GM21529 (cell line): ENCODE data around the gene DDX41.
"Not testable (repeated sequence)": the region's sequence is repeated elsewhere in the genome, so short reads cannot be mapped to it uniquely, and the experiment has no call there.

Experiments used
- ATAC-seq: cut with Tn5 transposase; IDR thresholded peaks from one replicate; pipeline ENCODE4 v1.9.1; 2021; ENCODE audit not compliant: unreplicated experiment

The DDX41 gene

DNA sequence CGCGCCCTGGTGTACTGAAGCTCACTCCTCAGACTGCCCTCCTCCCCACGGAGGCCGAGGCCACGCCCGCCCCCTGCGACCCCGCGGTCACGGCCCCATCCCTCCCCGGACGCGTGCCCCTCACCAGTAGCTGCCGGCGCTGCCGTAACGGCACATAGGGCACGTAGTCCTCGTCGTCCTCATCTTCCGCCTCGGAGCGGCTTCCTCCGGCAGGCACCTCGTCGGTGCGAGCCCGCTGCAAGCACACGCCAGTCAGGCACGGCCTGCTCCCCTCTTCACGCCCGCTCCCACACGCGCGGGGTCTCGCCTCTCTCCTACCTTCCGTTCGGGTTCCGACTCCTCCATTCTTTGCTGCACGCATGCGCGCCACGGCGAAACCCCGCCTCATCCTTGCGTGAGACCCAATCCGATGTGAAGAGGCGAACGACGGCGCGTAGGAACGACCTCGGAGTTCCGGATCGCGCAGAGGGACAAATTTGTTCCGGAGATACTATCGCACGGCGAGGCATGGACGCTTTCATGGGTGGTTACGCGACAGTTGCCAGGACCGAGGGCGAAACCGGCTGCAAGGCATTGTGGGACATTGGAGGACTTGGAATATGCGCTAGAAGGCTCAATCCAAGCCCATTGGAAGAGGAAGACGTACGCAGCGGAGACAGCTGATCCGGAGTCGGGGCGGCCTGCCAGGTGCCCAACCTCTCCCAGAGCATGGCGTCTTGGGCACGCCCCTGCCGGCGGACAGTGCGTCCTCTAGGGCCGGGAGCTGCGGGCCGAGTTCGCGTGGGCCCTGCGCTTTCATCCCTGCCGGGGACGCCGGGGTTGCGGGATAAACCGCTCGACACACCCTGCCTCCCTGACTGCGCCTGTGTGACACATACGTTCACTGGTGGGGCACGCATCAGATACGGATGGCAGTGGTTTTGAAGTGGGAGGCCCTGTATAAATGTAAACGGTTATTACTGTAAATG lies at the start of gene DDX41:
Gene DDX41 (minus strand): TSS at position 361 of the 968 bp plus-strand sequence. CDS start 16 bp downstream, at position 345.
- peak; percentile 87 for ATAC-seq

DNA sequence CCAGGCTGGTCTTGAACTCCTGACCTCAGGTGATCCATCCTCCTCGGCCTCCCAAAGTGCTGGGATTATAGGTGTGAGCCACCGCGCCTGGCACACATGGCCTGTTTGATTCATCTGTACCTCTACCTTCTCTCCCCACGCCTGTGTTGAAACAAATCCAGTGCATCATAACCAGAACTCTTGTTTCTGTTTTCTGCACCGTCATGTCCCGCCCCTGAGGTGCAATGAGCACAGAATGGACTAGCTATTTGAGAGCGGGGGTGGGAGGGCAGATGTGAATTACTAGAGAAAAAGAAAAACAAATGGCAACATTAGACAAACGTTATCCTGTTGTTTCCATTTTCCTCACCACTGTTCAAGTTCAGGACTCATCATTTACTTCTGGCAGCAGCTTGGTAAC lies 48.3 kb upstream of the DDX41 start:
- no peak for ATAC-seq

DNA sequence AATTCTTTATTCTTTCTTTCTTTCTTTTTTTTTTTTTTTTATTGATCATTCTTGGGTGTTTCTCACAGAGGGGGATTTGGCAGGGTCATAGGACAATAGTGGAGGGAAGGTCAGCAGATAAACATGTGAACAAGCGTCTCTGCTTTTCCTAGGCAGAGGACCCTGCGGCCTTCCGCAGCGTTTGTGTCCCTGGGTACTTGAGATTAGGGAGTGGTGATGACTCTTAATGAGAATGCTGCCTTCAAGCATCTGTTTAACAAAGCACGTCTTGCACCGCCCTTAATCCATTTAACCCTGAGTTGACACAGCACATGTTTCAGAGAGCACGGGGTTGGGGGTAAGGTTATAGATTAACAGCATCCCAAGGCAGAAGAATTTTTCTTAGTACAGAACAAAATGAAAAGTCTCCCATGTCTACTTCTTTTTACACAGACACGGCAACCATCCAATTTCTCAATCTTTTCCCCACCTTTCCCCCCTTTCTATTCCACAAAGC lies 42.7 kb upstream of the DDX41 start:
- not testable (repeated sequence) for ATAC-seq

DNA sequence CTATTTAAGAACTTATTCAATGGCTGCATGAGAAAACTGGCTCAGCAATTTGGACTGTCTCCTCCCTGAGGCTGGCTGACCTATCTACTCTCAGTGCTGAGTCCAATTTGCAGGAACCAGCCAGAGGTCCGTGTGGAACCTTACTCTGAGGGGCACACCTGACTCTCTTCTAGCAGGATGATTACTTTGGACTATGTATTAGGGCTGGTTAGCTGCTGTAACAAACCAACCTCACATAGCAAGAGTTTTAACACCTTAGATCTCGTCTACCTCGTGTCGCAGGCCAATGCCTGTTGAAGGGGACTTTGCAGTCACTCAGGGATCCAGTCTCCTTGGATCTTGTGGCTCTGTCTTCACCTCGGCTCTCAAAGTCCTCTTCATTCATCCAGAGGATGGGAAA lies 41.0 kb upstream of the DDX41 start:
- no peak for ATAC-seq

DNA sequence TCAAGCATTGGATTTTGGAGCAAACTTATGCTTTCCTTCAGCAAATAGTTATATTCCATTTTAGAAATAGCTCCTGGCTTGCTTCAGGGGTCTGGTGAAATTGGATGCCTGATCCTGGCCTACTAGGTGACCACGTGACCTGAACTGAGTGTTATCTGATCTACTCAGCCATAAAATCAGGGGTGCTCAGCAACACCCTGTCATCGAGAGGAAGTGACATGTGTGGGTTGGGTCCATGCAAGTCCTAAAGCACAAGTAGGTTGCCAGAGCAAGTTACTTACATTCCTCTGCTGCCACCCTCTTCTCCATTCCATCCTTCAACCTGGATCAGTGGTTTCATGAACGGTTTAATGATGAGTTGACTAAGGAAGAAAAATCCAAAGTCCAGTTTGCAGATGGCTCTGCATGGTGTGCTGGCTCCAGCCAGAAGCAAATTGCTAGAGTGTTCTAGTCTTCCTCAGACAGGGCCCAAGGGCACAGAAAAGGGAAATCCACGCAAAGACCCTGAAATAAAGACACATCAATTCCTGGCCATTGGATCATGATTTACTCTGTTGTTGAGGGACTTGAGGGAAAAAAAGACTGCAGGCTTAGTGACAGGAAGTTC lies 40.4 kb upstream of the DDX41 start:
- no peak for ATAC-seq

DNA sequence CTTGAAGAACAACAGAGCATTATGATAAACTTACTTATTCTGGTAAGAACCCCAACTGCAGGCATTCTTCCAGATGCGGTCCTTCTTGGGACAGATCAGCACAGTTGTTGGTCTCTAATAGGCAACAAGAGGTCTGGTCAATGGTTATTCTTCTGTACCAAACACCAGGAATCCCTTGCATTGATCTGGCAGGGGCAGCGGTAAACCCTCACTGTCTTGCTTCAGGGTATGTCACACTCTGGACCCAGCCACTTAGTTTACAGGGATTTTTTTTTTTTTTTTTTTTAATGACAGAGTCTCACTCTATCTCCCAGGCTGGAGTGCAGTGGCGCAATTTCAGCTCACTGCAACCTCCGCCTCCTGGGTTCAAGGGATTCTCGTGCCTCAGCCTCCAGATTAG lies 38.9 kb upstream of the DDX41 start:
- ATAC-seq, result no peak

DNA sequence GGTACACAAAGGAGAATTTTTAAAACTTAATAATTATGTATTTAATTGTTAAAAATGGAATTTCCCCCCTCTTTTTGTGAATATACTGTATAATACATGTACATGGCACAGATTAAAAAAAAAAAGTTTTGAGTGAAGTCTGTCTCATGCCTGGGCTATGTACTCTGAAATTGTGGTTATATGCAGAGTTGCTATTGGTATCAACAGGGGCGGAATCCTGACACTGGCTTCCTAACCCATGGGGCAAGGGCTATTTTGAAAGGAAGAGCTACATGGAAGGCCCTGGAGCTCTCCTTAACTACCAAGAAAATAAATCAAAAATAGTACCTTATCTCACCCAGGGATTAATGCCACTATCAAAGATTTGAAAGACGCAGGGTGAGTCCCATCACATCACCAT lies 38.5 kb upstream of the DDX41 start:
- ATAC-seq, result no peak

DNA sequence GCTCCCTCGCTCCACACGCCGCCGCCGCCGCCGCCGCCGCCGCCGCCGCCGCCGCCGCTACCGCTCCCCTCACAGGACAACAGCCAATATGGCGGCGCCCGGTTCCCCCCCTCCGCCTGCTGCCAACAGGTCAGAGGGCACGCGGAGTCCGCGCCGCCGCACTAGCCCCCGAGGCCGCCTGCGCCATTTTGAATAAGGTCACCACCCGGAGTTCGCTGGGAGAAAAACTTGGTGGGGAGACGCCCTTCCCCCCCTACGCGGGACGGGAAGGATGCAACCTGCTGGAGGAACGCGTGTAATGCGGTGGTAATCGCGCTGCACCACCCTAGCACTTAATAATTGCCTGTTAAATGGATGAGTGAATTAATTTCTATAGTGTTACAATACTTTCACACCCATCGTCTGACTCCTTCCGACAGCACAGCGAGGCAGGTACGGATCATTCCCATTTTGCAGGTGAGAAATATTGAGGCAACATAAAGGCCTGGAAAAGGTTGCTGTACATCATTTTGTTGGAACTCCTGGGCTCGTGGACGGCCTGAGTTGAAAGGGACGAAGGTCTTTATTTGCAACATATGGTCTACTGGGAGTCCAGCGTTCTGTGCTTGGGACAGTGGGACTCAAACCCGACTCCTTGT lies 37.8 kb upstream of the DDX41 start, which contains the start of gene FAM193B:
Gene FAM193B (minus strand): TSS at position 90 of the 638 bp plus-strand sequence. CDS start 105 bp downstream, outside the sequence.
- ATAC-seq, result peak; percentile 93

DNA sequence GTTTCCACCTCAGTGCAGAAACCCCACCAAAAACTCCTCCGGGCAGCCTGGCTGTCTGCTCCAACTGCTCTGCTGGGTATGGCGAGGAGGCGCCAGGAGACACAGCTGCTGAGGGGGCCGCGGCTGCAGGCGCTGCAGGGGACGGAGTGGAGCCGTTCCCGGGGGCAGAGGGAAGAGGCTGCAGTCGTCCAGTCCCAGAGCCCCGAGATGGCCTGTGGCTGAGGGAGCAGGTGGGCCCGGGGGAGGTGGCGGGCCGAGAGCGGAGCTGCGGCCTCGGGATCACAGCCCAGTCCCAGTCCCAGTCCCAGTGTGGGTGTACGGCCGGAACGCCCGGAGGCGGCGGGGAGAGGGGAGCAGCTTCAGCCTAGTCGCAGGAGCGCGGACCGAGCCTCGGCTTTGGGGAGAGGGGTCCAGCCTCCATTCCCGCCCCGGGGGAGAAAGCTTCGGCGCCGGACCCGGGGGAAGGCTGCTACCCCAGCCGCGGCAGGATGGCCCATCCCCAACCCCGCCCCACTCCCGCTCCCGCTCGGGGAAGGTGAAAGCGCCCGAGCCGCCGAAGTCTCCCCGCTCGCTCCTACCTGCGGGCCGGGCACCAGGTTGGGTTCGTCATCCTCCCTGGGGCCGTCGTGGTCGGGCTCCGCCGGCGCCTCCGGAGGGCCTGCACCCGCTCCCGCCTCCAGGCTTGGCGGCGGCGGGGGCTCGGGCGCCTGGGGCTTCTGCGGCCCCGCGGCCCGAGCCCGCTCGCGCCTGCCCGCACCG lies 37.1 kb upstream of the DDX41 start:
- peak; percentile 46 for ATAC-seq

DNA sequence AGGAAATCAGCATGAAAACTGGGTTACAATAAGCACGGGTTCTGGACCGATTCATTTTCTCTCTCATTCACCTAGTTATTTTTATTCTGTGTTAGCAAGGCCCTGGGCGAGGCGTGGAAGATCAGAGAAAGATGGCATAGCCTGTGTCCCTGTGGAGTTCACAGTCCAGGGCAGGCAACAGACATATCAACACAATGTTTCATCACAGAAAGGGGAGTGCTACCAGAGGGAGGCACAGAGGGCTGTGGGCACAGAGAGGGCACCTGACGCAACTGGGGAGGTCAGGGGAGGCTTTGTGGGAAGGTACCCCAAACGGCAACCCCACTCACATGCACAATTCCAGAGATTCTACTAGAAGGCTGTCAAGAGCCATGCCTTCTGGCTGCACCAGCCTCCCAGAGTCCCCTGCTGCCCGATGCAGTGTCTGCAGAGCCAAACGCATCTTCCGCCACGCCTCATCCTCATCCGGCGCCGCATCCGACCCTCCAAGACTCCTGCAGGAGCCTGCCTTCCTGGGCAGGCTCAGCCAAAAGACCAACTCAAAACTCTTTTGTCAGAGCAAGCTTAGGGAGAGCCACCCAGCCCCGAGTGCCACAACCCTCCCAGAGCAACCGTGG lies 36.2 kb upstream of the DDX41 start:
- ATAC-seq, result no peak

DNA sequence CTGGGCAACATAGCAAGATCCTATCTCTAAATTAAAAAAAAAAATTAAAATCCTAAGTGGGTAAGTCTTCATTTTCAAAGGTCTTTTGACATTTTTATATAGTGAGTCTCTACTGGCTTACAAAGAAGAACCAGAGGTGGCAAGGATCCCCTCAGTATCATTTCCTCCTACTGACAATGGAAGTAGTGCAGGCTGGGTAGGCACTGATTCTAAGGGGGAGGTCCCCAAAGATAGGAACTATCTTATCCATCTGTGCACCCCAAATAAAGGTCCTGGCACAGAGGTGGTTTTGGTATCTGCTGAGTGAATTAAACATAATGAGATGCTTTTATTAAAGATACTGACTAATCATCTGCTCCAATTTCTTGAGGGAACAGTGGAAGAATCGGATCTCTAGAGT lies 33.4 kb upstream of the DDX41 start:
- ATAC-seq, result no peak

DNA sequence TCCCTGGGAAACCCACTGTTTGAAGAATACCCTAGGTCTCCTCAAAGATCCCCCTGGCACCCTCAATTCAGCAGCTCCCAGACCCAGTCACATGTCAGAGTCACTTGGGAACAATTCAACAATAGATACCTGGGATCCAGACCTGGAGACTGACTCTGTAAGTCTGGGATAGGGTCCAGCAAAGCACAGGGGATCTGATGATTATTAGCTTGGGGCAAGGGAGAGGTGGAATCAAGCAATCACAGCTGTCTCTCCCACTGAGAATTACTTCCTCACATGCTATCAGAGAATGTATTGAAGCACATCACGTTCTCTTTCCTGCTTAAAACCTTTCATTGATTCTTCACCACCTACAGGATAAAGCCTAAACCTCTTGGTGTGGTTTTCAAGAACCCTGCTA lies 31.7 kb upstream of the DDX41 start:
- no peak for ATAC-seq

DNA sequence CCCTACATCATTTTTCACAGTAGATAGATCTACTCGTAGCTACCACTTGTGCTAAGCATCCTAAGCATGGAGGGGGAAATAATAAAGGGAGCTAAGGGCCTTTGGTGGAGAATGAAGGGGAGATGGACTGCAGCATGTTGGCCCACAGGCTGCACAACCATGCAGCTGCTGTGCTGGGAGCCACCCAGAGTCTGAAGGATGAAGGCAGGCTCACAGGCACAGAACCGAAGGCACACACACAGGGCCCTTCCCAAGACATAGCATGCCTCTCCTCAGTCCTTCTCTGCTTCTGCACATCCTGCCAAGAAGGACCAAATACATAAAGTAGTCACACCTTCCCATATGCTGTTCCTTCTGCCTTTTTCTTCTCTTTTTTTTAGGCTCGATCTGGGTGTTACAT lies 31.0 kb upstream of the DDX41 start:
- no peak for ATAC-seq

DNA sequence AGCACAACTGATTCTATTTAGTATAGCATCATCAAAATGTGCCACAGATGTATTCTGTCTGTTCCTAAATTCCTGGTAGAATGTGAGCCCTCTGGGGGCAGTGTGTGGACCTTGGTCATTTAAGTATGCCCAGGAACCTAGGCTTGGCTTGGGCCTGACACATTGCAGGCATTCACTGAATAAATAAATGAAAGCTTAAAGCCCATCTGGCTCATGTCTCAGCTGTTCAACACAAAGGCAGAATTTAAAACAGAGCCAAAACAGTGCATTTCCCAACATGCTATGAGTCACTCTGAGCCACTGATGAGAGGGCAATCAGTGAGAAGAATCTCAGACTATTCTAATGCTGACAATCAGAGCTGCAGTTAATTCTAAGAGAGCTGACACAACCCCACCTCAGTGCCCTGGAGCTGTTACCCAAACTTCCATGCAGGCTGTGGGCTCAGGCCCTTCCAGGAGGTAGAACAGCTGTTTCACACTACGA lies 29.5 kb upstream of the DDX41 start:
- ATAC-seq, result no peak

DNA sequence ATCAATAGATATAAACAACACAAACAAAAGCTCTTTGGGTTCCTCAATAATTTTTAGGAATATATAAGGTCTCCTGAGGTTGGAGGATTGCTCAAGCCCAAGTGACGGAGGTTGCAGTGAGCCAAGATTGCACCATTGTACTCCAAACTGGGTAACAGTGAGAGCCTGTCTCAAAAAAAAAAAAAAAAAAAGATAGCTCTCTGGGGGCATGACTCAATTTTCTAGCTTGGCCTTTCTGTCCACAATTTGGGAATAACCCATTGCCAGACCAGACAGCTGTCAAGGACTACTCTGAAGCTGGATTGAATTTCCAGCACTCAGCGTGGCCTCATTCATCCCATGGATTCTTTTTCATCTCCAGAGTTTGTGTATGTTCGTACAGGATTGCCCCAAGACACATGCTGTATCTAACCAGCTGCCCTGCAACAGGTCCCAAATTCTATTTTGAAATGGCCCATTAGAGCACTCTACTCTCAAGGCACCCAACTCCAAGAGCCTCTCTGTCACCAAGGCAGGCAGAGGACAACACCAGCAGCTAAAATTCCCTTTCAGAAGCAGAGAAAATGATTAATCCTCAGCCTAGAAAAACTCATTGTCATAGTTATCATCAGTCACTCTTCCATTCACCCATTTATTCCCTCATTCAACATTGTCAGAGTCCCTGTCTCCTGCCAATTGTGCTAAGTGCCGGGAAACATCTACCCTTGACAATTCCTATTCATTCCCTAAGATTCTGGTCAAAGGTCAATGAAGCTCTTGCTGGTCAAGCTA lies 28.9 kb upstream of the DDX41 start:
- no peak for ATAC-seq

DNA sequence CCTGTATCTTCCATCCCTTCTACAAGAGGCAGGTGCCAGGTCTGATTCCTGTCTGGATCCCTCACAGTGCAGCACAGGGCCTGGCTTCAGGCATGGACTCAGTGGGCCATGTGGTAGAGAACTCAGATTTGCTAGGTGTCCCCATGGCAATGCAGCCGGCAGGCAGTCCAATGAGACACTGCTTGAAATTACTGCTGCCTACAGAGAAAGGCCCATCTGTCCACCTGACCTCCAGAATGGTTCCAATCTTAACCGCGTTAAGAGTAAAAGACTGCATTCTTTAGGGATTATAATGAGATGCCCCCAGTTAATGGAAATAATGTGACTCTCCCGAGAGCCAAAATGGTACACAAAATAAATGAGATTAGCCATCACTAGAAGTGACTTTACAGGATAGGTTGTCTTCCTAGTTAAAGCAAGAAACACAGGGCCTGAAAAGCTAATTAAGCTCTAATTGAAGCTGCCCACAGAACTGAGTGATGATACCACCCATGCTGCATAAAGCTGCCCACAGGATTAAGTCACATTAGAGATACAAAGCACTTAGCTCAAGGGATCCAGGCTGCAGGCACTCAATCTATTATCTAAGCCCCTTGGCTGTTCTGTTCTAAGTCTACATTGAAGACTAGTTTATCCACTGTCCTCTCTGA lies 26.2 kb upstream of the DDX41 start:
- ATAC-seq, result no peak

DNA sequence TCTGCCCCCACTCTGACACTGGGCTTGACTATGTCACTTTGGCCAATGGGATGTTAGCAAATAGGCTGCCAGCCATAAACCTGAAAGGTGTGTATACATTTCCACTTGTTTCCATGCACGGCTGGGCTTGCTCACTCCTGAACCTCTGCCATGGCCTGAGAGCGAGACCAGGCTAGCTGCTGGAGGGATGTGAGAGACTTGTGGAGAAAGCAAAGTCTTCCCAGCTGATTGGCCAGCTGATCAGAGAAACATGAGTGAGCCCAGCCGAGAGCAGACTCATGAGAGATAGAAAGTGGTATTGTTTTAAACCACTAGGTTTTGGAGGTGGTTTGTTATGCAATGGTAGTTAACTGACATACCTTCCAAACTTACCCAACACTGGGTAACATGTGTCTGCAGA lies 23.7 kb upstream of the DDX41 start:
- no peak for ATAC-seq

DNA sequence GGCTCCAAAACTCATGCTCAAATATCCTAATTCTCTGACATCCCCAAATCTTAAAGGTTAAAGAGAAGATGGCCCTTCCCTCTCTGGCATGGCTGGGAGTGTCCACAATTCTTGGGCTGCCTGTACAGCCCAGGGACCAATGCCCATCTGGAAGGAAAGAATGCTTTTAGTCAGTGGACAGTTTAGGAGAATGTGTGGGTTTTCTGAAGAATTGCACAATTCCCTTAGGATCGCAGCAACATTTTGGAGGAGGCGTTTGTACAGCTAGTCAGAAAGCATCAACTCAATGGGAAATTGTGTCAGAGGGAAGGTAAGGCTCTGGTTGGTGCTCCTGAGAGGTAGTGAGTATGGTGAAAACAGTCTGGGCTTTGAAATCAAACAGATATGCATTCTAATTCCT lies 22.6 kb upstream of the DDX41 start:
- no peak for ATAC-seq

DNA sequence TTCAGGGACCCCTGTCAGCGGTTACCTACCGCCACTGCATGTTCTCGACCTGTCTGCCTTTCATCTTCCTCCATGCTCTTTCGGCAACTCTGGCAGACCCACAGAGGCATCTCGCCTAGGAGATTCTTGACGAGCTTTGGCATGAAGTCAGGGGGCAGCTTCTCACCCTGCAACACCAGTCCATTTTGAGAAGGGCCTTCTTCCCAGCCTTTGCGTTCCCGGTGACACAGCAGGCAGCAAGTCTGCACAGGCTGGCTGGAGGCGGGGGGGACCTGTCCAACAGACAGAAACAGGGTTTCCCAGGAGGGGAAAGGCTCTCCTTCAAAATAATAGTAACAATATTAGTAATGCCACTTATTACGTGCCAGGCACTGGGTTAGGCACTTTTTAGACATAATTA lies 22.1 kb upstream of the DDX41 start:
- ATAC-seq, result no peak
